GM10248 (cell line): ENCODE measurements around the gene RTEL1.
A peak's percentile ranks its signal among the peaks of the same experiment; 100 is the strongest.
"Not testable (repeated sequence)": the region's sequence is repeated elsewhere in the genome, so short reads cannot be mapped to it uniquely, and the experiment has no call there.

Experiments
- CTCF ChIA-PET: fragments of 300-600 bp; sonication (Branson Sonifier 250); formaldehyde crosslinking; extraction: SDS; loops from one replicate; lab custom pipeline; 2021; ENCODE audit warnings: antibody characterized with exemption; lab: Yijun Ruan, JAX
- POLR2A ChIA-PET: fragments of 350-650 bp; sonication (Branson Sonifier 250); formaldehyde crosslinking; extraction: SDS; loops from one replicate; lab custom pipeline; 2020; ENCODE audit warnings: antibody characterized with exemption; lab: Yijun Ruan, JAX
- DNase-seq: peaks from one replicate; pipeline ENCODE4 v3.0.0; 2012; ENCODE audit errors: extremely low spot score
- CTCF ChIP-seq: IDR thresholded peaks from 2 replicates; pipeline ENCODE4 v1.5.1; 2012; ENCODE audit warnings: mild to moderate bottlenecking, low read depth; ENCODE audit errors: extremely low read depth, missing control alignments, control extremely low read depth

RTEL1 gene

GRCh38 chr20:63639093-63639975, 18.8 kb upstream of the RTEL1 start:
- ChIA-PET POLR2A (interaction anchor here (0.6 to 0.7 kb wide), 2 partner anchors 27 to 71 kb away, joined by 3 read pairs; no protein-coding TSS in a partner anchor), CTCF (no interaction called here)

GRCh38 chr20:63640086-63640485, 18.0 kb upstream of the RTEL1 start:
- TF ChIP-seq CTCF, result no peak
- ChIA-PET POLR2A (no interaction called here), CTCF (no interaction called here)
- DNase-seq, result no peak

More at GRCh38 chr20:63639093-63639975, 18.8 kb upstream of the RTEL1 start:
- no peak for DNase-seq
- TF ChIP-seq CTCF, result no peak

GRCh38 chr20:63640686-63641085, 17.4 kb upstream of the RTEL1 start:
- POLR2A ChIA-PET, result interaction anchor here (0.6 kb wide), 1 partner anchor 15 kb away, joined by 3 read pairs; no protein-coding TSS in a partner anchor
- DNase-seq, CTCF ChIA-PET: not testable (repeated sequence)

GRCh38 chr20:63641146-63641791, 16.8 kb upstream of the RTEL1 start:
- POLR2A ChIA-PET, result interaction anchor here (0.6 to 1.6 kb wide), 8 partner anchors 14 to 339 kb away, joined by 3 to 9 read pairs (median 4); partner anchors contain the start of genes GMEB2, RTEL1 and TPD52L2
- CTCF ChIA-PET, result interaction anchor here (0.7 to 2.0 kb wide), 22 partner anchors 9 to 333 kb away, joined by 3 to 11 read pairs (median 3); partner anchors contain the start of genes ARFRP1, PTK6, RTEL1 and ZGPAT
- no peak for TF ChIP-seq CTCF
- no peak for DNase-seq

GRCh38 chr20:63641792-63642523, 16.2 kb upstream of the RTEL1 start:
- peak; percentile 97 for DNase-seq
- POLR2A ChIA-PET, result interaction anchor here (0.6 to 1.6 kb wide), 7 partner anchors 15 to 339 kb away, joined by 3 to 9 read pairs (median 4); partner anchors contain the start of genes GMEB2, RTEL1 and TPD52L2
- CTCF ChIA-PET, result interaction anchor here (0.7 to 2.0 kb wide), 23 partner anchors 10 to 332 kb away, joined by 3 to 11 read pairs (median 3); partner anchors contain the start of genes ARFRP1, PTK6, RTEL1 and ZGPAT
- no peak for TF ChIP-seq CTCF

- ChIA-PET POLR2A (interaction anchor here (1.0 to 1.6 kb wide), 4 partner anchors 16 to 105 kb away, joined by 4 to 9 read pairs (median 4); partner anchors contain the start of genes GMEB2 and RTEL1), CTCF (interaction anchor here (0.9 to 2.0 kb wide), 16 partner anchors 11 to 149 kb away, joined by 3 to 11 read pairs (median 3); partner anchors contain the start of genes ARFRP1, PTK6, RTEL1 and ZGPAT)
- no peak for TF ChIP-seq CTCF
- no peak for DNase-seq
Measured at GRCh38 chr20:63642527-63643247, 15.4 kb upstream of the RTEL1 start.
